NCI-H1930 (cell line): ENCODE results near the gene NCOA5.

Source experiments
- DNase-seq, 2 experiments: peaks; one replicate each; lab custom pipeline; 2025; lab: John Stamatoyannopoulos, UW

Gene NCOA5

DNA sequence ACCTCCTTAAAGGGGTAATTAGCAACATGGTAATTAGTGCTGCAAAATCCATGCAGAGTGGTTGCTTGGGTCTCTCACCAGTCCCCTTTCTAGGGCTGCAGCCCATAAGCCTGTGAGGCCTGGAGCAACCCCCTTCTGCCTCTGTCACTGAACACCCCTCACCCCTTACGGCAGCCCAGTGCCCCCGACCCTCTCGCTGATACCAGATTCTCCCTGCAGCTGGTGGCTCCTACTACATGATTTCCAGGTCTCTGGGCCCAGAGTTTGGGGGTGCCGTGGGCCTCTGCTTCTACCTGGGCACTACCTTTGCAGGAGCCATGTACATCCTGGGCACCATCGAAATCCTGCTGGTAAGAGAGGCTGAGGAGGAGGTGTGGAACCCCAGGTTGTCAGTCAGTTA, 52.7 kb downstream of the NCOA5 start:
- no peak for DNase-seq

DNA sequence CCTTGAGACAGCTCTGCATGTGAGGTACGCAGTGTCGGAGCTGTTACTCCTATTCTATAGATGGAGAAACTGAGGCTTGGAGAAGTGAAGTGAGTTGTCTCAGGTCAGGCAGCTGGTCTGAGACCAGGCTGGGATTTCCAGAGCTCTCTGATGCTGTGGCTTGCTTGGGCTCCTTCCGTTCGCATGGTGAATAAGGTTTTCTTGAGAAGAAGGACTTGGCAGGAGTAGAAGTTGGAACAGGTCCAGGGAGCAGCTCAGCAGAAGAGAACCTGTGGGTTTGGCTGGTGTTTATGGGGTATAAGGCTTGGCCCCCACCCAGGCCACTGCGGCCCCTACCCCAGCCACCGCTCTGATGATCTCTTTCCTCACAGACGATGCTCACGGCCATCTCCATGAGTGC, 53.4 kb downstream of the NCOA5 start:
- no peak for DNase-seq

DNA sequence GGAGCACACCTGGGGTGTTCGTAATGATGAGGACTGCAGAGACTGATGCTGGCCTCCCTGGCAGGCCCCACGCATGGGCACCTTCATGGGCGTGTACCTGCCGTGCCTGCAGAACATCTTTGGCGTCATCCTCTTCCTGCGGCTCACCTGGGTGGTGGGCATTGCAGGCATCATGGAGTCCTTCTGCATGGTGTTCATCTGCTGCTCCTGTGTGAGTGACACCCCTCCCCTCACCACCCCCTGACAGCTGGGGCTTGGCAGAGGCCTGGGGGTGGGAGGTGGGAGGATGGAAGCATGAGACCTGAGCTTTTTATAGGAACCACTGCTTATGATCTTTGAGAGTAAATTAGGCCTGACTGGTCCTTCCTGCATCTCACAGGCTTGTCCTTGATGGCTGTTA, 54.0 kb downstream of the NCOA5 start:
- DNase-seq, result no peak

DNA sequence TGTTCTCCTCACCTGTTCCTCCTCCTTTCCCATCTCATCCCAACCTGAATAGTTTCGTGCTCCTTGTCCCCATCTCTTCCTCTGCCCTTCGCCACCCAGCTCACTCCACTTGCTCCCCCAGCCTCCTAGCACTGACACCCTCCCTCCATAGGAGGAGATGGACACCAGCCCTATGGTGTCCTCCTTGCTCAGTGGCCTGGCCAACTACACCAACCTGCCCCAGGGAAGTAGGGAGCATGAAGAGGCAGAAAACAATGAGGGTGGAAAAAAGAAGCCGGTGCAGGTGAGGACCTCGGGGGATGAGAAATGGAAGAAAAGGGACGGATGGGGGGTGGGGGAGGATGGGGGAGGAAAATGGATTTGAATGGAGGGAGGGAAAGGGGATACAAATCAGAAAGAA, 54.5 kb downstream of the NCOA5 start:
- DNase-seq, result no peak

DNA sequence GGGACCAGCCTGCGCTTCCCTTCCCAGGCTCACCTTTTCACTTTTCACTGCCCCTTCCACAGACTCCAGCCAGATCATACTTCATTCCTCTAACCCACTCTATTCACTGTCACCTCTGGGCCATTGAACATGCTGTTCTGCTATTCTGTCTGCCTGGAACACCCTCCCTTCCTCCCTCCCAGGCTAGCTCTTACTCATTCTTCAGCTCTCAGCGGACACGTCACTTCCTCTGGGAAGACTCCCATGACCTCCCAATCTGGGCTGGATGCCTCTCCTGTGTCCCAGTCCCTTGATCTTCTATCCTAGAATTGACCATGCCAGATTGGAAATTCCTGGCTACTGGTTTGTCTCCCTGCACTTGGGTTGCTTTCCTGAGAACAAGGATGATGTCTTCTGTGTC, 55.7 kb downstream of the NCOA5 start:
- no peak for DNase-seq

DNA sequence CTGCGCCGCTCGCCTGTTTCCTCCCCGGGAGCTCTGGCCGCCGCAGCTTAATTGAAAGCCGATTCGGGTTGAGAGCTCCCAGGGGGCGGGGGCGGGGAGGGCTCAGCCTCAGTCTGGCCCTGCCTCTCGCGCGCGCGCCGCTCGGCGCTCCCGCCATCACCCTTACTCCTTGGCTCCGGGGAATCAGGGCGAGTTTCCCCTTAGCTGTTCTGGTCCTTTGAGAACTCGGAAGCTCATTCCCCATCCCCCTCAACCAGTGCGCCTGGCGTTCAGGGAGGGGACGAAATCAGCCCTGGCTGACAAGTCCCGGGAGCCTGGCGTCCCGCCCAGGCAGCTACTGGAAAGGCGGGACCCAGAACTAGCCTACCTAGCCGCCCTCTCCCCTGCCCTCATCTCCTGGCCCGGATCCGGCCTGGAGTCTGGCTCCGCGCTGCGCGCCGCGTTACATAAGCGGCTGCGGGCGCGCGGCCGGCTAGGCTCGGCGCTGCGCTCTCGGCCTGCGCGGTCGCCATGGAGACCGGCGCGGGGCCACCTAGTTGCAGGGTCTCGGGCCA, 58.0 kb downstream of the NCOA5 start:
- DNase-seq, result peak; percentile 62 to 68

DNA sequence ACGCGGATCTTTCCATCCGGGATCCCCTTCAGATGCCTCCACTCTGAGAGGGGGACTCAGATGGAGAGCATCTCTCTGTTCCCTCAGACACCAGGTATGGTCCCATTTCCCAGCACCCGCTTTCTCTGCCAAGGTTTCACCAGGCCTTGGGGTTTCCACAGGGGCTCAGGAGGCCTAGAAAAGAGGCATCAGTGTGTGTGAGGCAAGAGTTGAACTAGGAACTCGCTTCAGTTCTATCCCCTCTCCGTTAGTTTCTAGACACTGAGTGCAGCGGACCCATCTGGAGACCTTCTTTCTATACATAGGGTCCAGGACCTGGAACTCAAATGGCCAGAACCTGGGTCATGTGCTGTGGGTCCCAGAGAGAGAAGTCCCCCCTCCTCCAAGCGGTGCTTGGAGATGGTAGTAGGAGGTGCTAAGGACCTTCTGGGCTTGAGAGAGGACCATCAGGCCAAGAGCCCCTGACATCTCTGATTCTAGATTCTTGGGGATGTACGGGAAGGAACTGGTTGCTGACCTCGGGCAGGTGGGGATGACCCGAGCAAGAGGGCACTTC, 58.7 kb downstream of the NCOA5 start:
- DNase-seq, result no peak

DNA sequence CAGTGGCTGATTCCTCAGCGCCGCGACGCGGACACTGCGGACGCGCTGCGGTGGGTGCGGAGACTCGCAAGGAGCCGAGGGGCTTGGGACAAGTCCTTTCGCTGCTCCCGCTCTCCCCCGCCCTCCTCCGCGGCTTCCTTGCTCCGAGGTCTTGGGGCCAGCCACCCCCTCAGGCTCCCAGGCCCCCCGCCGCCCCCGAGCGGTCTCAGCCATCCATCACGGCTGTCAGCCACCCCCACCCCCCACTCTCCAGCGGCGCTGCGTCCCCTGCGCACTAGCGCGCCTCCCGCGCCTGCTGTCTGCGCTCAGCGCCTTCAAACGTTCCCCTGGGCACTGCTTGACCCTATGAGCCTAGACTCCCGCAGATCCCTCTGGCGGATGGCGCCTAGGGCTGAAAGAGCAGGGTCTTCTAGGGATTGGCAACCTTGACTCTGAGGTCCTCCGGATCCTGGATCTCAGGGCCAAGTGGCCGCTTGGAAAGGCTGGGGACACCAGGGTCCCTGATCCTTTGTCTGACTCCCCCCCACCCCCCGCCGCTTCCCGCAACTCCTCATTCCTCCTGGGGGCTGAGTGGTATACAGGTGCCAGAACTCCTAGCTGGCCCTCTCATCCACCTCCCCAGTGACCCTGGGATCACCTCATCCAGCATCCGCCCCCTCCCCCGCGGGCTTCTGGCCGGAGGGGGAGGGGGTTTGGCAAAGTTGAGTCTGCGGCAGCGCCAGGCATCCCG, 59.3 kb downstream of the NCOA5 start:
- no peak for DNase-seq

DNA sequence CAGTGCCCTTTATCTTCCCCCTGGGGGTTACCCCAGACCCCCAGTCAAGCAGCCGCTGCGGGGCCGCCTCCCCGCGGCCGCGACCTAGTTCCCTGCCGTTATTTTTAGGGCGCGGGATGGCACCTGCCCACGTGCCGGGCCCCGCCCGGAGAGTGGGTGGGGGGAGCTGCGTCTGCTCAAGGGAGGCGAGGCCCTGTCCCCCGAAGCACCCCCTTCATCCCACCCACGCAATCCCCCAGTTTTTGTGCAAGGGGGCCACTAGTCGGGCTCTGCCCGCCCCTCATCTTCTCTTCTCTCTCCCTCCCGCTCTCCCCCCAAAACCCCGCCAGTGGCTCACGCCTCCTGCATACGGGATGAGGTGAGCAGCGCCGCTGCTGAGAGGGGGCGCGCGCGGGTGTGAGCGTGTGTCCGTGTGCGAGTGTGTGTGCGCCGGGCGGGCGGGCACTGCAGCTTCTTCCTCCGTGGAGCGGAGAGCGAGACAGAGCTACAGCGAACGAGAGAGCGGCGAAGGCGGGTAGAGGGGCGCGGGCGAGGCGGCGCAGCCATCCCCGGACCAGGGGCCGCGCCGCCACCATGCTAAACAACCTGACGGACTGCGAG, 60.9 kb downstream of the NCOA5 start, which contains the start of gene SLC12A5:
Gene SLC12A5 (plus strand): TSS at position 444 of the 600 bp plus-strand sequence. CDS start 130 bp downstream, at position 574.
- DNase-seq, result no peak

DNA sequence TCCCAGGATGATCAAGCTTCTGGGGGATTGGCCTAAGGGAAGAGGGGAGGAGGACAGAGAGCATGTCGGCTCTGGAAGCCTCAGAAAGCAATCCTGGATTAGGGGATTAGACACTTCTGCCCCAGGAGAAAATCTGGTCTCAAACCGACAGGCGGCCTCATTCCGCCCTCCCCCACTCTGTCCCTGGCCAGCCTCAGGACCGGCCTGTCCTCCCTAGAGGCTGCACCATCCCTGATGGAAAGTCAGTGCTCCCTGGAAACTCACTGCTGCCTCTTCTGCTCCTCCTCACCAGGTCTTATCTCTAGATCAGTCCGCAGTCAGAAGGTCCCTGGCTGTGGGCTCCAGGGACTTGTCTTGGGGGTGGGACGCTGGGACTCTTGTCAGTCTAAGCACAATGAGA, 61.7 kb downstream of the NCOA5 start:
- DNase-seq, result no peak

DNA sequence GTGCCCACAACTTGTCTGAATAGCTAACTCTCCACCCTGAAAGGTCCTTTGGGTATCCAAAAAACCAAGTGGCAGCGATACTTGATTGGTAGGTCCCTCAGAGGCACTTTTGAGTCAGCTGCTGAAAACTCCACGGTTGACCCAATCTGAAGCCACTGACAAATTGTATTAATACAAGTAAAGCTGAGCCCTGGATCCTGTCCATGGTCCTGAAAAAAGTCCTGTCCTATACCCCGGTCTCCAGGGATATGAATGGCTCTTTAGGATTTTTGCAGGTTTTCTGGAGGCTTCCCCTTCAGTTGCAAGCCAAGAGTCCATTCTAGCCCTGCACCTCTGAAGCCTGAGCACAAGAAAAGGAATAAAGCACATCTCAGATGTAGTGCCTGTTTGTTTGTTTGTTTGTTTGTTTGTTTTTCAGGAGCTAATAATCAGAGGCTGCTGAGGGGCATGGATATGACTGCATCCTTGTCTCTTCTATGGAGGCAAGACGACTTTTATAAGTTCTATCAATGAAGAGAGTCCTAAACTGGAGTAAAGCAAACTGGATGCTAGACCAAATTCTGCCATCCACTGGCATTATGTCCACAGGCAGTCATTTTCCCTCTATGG, 62.4 kb downstream of the NCOA5 start:
- DNase-seq, result no peak

DNA sequence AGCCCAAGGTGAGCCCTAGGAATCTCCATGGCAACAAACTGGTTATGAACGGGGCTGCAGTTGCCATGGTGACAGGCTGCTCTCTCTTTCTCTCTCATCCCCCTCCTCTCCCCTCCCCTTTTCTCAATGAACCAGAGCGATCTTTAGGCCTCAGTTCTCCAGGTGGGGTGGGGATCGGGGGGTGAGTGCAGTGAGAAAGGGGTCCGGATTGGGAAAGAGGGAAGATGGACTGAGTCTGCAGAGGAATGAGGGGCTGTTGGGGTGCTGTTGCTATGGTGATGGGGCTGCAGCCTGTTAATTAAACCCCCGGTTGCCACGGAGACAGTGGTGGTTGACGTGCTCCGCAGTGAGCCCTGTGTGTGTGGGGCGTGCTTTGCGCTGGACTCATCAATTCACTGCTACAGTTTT, 64.4 kb downstream of the NCOA5 start:
- DNase-seq, result no peak

DNA sequence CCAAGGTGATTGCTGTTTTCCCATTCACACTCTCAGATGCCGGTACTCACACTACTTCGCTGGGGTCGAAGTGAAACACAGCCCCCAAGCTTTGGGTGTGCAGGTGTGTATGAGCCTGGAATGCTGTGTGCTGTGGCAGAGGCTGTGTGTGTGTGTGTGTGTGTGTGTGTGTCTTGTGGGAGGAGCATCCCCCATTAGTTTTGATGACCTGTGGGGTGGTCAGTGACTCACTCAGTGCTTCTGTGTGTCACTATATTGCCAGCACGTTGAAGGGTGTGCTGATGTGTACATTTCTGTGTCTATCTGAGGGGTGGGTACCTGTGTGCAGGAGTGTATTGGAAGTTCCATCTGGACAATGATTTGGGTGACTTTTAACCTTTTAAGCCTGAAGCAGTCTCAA, 65.8 kb downstream of the NCOA5 start:
- DNase-seq, result no peak

DNA sequence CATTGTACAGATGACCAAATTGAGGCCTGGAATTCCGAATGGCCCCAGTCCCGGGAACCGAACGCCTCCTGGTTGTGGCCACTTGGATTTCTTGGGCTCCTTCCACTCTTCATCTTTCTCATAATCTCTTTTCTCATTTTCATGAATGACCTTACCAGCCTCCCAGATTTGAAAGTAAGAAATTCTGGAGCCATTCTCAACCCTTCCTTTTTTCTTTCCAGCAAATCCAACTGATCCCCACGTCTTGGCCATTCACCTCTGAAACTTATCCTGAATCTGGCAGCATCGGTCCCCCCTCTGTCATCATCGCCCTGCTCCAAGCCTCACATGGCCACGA, 66.6 kb downstream of the NCOA5 start:
- no peak for DNase-seq

DNA sequence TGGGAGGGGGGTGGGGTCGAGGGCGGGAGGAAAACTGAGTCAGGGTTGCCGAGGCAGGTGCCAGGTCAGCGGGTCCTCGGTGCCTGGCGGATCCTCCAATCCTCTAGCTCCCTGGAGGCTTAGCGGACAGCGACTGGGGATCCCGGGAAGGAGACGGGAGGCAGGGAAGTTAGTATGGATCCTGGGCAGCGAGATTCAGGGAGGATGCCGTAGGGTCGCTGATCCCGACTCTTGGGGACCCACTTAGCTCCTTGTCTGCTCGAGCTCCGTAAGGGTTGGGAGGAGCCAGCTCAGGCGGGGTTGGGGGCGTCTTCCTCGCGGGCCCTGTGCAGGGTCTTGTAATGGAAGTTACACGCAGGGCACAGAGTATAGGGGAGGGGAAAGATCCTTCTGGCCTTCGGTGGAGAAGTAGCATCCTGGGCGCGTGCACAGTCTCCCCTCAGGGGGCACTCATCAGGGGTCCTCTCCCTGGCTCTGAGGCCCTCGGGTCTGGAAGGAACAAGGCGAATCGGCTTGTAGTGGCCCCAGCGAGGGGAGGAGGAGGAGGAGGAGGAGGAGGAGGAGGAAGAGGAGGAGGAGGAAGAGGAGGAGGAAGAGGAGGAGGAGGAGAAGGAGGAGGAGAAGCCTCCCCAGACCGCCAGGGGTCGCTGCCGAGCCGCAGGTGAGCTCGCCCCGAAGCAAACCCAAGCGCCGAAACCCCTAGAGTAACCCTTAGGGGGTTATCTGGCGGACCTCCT, 67.2 kb downstream of the NCOA5 start:
- peak; percentile 63 to 77 for DNase-seq

DNA sequence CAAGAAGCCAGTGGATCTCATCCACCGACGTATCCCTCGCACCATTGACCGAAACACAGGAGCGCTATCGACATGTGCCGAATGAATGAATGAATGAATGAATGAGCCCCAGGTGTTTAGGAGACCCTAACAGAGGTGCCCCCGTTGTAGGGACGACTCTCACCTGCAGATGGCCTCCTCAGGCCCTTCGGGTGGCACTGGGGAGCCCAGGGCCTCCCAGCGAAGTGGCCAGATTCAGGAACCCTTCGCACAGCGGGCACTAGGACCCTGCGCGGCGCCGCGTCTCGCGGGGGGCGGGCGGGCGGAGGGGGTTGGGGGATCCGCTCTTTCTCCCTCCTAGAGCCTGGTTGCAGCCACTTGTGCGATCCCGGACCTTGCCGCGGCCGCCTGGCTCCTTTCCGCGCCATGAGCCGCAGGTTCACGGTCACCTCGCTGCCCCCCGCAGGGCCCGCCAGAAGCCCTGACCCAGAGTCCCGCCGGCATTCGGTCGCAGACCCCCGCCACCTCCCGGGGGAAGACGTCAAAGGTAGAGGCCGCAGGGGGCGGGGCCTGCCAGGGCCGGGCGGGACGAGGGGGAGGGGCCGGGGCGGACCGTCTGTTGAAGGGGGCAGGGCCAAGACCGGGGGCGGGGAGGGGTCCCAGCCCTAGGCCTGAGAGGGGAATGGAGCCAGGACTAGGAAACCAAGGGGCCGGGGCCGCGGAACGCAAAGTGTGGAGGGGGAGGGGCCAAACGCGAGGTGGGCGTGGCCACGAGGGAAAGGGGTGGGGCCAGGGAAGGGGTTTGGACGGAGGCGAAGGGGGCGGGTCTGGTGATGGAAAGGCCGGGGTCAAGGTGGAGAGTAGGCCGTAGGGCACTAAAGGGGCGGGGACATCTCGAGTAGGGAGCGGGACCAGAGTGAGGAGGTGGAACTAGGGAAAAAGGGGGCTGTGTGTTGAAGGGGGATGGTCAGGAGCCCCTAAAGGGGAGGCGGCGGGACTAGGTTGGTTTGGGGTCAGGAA, 68.1 kb downstream of the NCOA5 start:
- DNase-seq, result peak; percentile 87 to 94

DNA sequence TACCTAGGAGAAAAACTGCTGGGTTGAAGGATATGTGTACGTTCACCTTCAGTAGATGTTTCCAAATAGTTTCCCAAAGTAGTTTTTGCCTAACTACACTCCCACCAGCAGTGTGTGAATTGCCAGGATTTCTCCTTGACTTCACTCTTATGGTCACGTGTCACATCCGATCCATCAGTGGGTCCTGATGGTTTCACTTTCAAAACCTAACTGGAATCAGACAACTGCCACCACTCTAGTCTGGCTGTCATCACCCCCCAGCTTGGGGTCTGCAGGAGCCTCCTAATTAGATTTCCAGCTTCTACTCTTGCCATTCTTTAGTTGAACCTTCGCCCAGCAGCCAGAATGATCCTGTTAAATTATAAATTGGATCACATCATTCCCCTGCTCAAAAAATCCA, 69.2 kb downstream of the NCOA5 start:
- no peak for DNase-seq

DNA sequence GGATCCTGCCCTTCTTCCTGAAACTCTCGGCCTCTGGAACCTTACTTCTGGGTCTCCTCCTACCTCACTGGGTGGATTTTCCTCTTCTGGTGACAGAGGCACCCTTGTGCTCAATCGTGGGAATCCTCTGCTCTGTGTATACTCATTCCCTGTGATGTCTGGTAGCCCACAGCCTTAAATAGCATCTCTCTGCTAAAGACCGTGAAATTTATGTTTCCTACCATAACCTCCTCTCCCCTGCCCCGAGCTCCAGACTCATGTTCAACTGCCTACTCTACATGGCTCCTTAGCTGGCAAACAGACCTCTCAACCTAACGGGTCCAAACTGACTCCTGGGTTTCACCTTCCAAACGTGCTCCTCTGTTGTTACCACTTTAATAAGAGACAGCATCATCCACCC, 71.2 kb downstream of the NCOA5 start:
- no peak for DNase-seq

DNA sequence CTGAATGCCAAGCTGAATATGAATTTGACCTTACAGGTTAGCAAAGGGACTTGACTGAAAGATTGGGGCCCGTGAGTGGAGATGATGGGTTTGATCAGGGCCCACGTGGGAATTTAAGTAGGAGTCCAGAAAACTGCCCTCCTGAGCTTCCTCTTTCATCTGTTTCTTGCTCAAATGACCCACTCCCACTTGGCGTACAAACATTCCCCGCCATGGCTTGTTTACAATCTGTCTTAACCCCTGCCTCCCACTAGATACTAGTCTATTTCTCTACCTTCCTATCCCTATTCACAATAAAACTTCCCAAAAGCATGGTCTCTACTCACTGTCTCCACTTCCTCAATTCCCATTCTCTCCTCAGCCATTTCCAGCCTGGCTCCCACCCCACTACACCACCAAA, 71.7 kb downstream of the NCOA5 start:
- no peak for DNase-seq

DNA sequence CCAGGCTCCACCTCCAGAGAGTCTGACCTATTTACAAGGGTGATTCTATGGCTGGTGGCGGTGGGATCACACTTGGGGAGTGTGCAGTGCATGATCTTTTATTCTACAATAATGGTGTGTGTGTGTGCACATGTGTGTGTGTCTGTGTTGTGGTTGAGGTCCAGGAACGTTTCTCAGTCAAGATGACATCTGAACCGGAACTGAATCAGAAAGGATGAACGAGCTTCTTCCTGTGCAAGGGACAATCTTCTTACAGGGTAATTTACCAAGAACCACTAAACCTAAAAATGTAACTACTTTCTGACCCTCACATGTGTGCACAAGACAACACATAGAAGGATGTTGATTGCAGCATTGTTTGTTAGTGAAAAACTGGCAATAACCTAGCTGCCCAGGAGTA, 72.5 kb downstream of the NCOA5 start:
- DNase-seq, result no peak
